Stimulated activated CD8-positive, alpha-beta memory T cell treated with anti-CD3 and anti-CD28 coated beads, Interleukin-2, amount 100 ng/mL, for 48 hours (primary cell): ENCODE results near the gene LCE3B.

Experiments used
- DNase-seq, 2 donors: peaks; one replicate each; pipeline ENCODE4 v3.0.0-alpha.2; 2020; ENCODE audit warnings: low read depth in 2 of 2

Gene LCE3B

GRCh38 chr1:152658649-152659048, 45.0 kb downstream of the LCE3B start:
- no peak for DNase-seq

DNA sequence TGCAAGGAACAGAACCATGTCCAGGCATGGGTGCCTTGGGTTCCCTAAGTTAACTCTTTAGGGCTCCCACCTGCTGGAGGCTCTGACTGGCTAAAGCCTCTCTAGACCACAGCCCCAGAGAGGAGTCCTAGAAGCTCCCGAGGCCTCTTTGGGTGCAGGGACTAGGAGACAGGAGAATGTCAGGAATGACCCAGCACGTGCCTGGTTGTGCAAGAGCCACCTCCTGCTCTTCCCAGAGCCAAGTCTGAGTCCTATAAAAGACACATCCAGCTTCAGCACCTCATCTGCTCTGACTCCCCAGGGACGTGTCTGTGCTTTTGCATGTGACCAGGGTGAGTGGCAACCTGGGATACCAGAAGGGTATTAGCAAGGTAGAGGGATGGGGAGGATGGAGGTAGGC, 49.5 kb downstream of the LCE3B start, which contains the start of gene LCE2D:
Gene LCE2D (plus strand): TSS at position 283 of the 400 bp plus-strand sequence. CDS start 726 bp downstream, outside the sequence.
- no peak for DNase-seq
